ENCODE measurements around the gene PHACTR1. TPM values are rescaled to one million over a fixed set of nuclear protein-coding genes. Genes with fewer than 3 reads are reported as not detected.
A peak's percentile ranks its signal among the peaks of the same experiment; 100 is the strongest.

PHACTR1 gene
- total and polyA plus RNA-seq, 2 of the 4 experiments (the other 2 are of a cell fraction) = not detected

DNA sequence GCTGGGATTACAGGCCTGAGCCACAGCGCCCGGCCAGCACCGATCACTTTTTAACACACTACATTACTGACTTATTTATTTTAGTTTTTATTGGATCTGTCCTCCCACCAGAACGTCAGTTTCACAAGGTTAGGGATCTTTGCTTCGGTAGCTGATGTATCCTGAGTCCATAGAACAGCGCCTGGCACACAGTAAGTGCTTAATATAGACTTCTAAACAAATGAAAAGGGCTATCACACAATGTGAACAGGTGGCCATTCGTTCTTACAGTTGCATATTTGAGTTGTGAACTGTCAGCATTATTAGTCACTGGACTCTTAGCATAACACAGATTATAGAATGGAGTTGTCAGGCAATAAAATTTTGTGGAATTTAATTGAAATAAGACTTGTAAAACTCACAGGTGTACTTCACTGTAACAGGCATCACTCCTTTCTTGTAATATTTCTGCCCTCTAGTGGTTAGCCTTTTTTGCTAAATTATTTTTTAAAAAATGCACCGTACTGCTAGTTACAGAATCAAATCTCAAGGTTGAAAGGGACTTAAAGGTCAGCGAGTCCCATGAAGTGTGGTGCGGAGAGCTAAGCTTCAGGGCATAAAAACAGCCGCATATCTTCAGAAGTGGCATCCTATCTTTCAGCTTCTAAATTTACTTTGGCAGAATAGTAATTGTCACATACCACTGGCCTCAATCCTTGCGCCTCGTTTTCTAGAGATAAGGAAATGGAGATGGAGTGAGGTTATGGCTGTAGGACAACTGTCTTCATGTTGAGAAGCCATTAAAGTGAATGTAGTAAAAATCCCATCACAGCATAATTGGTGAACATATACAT lies 615.2 kb downstream of the PHACTR1 start:
- Histone ChIP-seq H3K4me2 (ENCODE audit: low read depth, low read length) (no peak overlapping the region), H3K9ac (ENCODE audit: low read depth, low read length) (no peak overlapping the region), H3K9me3 (ENCODE audit: control insufficient read depth, insufficient read depth, low read length) (no peaks in the 10 kb centered on the region), H3K27me3 (ENCODE audit: control insufficient read depth, insufficient read depth, low read length) (no peaks in the 10 kb centered on the region), H2AK5ac (ENCODE audit: low read depth, low read length) (no peak overlapping the region), H2BK20ac (ENCODE audit: low read depth, low read length) (no peak overlapping the region), H3K79me1 (ENCODE audit: low read depth in 1 of 2, low read length in 2 of 2) (peaks cover 4 to 15% of the 10 kb centered on the region in 2 experiments; a peak in 3 of 4 replicates), H2AK9ac (replicated peaks; ENCODE audit: low read depth, low read length, poor library complexity) (no peak overlapping the region), H4K8ac (ENCODE audit: low read depth in 2 of 2, low read length in 2 of 2) (no peak overlapping the region), H3K27ac (ENCODE audit: insufficient read depth, low read length) (no peak overlapping the region), H3K56ac (ENCODE audit: extremely low read depth, insufficient read depth, low read length) (no peak overlapping the region), H3K36me3 (ENCODE audit: control insufficient read depth, insufficient read depth, low read length) (no peaks in the 10 kb centered on the region), H4K91ac (ENCODE audit: insufficient read depth, low read depth, low read length) (no peak overlapping the region), H2BK5ac (ENCODE audit: low read depth, low read length, poor library complexity, severe bottlenecking) (no peak overlapping the region), H2BK15ac (ENCODE audit: low read depth, low read length) (no peak overlapping the region), H3K23ac (ENCODE audit: low read depth, low read length) (no peak overlapping the region), H3K4me3 (ENCODE audit: insufficient read depth, low read depth, low read length) (no peak overlapping the region), H4K5ac (ENCODE audit: low read depth, low read length) (no peak overlapping the region), H3K14ac (replicated peaks; ENCODE audit: low read depth, low read length) (no peak overlapping the region), H2BK120ac (ENCODE audit: low read depth, low read length) (no peak overlapping the region), H4K20me1 (ENCODE audit: insufficient read depth, low read length) (no peaks in the 10 kb centered on the region), H3K18ac (ENCODE audit: low read depth, low read length) (no peak overlapping the region), H2AFZ (replicated peaks; ENCODE audit: low read length, poor library complexity) (no peak overlapping the region), H3K9me1 (ENCODE audit: insufficient read depth, low read length) (no peaks in the 10 kb centered on the region; the same call in 1 of the 2 replicates), H3K4ac (ENCODE audit: low read depth, low read length) (no peak overlapping the region), H3K4me1 (ENCODE audit: control insufficient read depth, insufficient read depth, low read length) (no peaks in the 10 kb centered on the region; the same call in none of the 2 replicates)
- CTCF ChIA-PET = interaction anchor here (0.6 to 2.0 kb wide), 7 partner anchors 9 to 206 kb away, joined by 3 to 7 read pairs (median 4); no protein-coding TSS in a partner anchor
- ATAC-seq (ENCODE audit: low read depth) = no peak
- no TSS peak for BruUV-seq (replicated peaks)
- dilution Hi-C loops (cut with HindIII; ENCODE audit: low sequenced_read_pairs, unreplicated experiment) = no loop called here
- TF ChIP-seq POLR2A (IDR thresholded peaks at IDR 0.05; ENCODE audit: low read depth, low read length) (no peak), SMC3 (IDR thresholded peaks at IDR 0.05; ENCODE audit: low read depth, low read length) (peak; percentile 52; the same call in 1 of the 2 replicates), CEBPB (IDR thresholded peaks at IDR 0.05; ENCODE audit: low read depth, low read length) (no peak), NFE2L2 (IDR thresholded peaks at IDR 0.05; ENCODE audit: low read depth, low read length) (no peak), ELK1 (IDR thresholded peaks at IDR 0.05; ENCODE audit: borderline replicate concordance, low read depth, low read length) (no peak), MAFK (IDR thresholded peaks at IDR 0.05; ENCODE audit: low read depth, low read length) (no peak), RAD21 (IDR thresholded peaks at IDR 0.05; ENCODE audit: low read length) (peak; percentile 59)
- TF ChIP-seq, protein P1, sequence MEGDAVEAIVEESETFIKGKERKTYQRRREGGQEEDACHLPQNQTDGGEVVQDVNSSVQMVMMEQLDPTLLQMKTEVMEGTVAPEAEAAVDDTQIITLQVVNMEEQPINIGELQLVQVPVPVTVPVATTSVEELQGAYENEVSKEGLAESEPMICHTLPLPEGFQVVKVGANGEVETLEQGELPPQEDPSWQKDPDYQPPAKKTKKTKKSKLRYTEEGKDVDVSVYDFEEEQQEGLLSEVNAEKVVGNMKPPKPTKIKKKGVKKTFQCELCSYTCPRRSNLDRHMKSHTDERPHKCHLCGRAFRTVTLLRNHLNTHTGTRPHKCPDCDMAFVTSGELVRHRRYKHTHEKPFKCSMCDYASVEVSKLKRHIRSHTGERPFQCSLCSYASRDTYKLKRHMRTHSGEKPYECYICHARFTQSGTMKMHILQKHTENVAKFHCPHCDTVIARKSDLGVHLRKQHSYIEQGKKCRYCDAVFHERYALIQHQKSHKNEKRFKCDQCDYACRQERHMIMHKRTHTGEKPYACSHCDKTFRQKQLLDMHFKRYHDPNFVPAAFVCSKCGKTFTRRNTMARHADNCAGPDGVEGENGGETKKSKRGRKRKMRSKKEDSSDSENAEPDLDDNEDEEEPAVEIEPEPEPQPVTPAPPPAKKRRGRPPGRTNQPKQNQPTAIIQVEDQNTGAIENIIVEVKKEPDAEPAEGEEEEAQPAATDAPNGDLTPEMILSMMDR (conservative IDR thresholded peaks at IDR 0.05; ENCODE audit: low read depth, low read length) = peak; percentile 65
- intact Hi-C loops (cut with micrococcal nuclease) = loop anchor here (1.0 to 10.0 kb wide), 2 partner anchors 136 to 697 kb away; no protein-coding TSS in a partner anchor
- DNase-seq = peak; percentile 29
- POLR2A ChIA-PET (ENCODE audit: unreplicated experiment) = no interaction called here
- WGBS, 2 experiments (ENCODE audit: extremely low coverage in 2 of 2, insufficient read length in 1 of 2) = no CpG with 5 or more reads among the region's 13 CpGs
- in situ Hi-C loops (cut with MboI; ENCODE audit: low sequenced_read_pairs) = no loop called here
